ENCODE results near the gene ZEB1. TPM values are rescaled to one million over a fixed set of nuclear protein-coding genes. Genes with fewer than 3 reads are reported as not detected.

The ZEB1 gene
- total and polyA plus RNA-seq, 2 of the 13 experiments (the other 11 are each of a cell fraction or from before 2014, with no cell fraction given): 9.6 to 18.0 TPM

DNA sequence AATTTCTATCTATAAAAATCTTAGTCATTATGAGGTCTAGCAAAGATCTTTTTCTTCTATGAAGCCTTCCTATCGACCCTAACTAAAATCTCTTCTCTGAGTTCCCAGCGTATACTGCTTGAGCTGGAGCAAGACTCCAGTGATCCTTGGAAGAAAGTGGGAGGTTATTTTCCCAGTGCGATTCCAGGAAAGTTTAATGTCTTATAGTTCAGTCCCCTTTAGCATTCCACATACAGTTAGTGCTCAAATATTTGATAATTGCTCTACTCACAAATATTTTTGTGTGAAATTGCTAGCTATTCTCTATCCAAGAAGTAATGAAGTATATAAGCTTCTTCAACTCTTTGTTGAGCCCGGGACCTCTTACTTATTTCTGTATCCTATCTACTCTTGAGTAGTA lies 47.7 kb downstream of the ZEB1 start (continued):
- TF ChIP-seq, protein P1, sequence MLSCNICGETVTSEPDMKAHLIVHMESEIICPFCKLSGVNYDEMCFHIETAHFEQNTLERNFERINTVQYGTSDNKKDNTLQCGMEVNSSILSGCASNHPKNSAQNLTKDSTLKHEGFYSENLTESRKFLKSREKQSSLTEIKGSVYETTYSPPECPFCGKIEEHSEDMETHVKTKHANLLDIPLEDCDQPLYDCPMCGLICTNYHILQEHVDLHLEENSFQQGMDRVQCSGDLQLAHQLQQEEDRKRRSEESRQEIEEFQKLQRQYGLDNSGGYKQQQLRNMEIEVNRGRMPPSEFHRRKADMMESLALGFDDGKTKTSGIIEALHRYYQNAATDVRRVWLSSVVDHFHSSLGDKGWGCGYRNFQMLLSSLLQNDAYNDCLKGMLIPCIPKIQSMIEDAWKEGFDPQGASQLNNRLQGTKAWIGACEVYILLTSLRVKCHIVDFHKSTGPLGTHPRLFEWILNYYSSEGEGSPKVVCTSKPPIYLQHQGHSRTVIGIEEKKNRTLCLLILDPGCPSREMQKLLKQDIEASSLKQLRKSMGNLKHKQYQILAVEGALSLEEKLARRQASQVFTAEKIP (CRISPR knock-in tag; IDR thresholded peaks at IDR 0.05; ENCODE audit: borderline replicate concordance): no peak

DNA sequence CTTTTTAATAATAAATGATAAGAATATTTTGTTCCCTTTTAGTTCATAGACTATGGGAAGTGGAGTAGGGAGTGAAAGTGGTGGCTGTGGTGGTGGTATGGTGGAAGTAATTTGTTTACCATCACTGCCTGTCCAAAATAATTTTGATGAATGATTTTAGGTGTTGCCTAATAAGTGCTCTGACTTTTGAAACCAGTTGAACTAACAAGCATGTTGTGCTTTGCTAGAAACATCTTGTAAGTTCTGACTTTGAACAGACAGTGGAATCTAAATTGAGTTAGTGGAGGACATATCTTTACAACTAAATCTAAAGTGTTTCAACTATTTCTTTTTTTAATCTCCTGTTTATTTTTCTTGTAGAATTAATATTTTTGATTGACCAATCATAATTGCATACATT lies 49.7 kb downstream of the ZEB1 start:
- H3K27ac ChIP-seq (ENCODE audit: extremely low read length, insufficient read depth, low read length): no peak overlapping the region

More for the DNA sequence above, 49.7 kb downstream of the ZEB1 start:
- DNase-seq (ENCODE audit: low spot score) (no peak), ATAC-seq (no peak), FAIRE-seq (no peak)
- ChIA-PET POLR2A (no interaction called here), CTCF (ENCODE audit: low intra/inter-chr PET ratio, low total read pairs) (no interaction called here)
- no peaks in the 10 kb centered on the region for H3K9me3 ChIP-seq (ENCODE audit: low read length)
- H4K20me1 ChIP-seq (ENCODE audit: insufficient read depth, low read length): peaks cover 19% of the 10 kb centered on the region; the same call in 1 of the 2 replicates
- no peaks in the 10 kb centered on the region for H3K27me3 ChIP-seq (ENCODE audit: control insufficient read depth in 1 of 2, insufficient read depth in 2 of 2, low read length in 2 of 2)
- H3K79me2 ChIP-seq (ENCODE audit: insufficient read depth, low read length): peaks cover 28% of the 10 kb centered on the region
- no peaks in the 10 kb centered on the region for H3K4me1 ChIP-seq (ENCODE audit: insufficient read depth, low read length)
- no TSS peak for BruUV-seq (replicated peaks)
- no peaks in the 10 kb centered on the region; a peak in 1 of 5 replicates for H3K36me3 ChIP-seq (replicated peaks in 1 of 2; ENCODE audit: control insufficient read depth in 1 of 2, insufficient read depth in 2 of 2, low read length in 2 of 2)
- no peak for TF ChIP-seq ZNF780A (CRISPR knock-in tag; IDR thresholded peaks at IDR 0.05)
- TF ChIP-seq ATF1 (CRISPR knock-in tag; IDR thresholded peaks at IDR 0.05): no peak
- no peak for TF ChIP-seq SMAD9 (CRISPR knock-in tag; IDR thresholded peaks at IDR 0.05)
- no peak for TF ChIP-seq MAFK (conservative IDR thresholded peaks at IDR 0.05 in 1 of 2, IDR thresholded peaks at IDR 0.05 in 1 of 2; ENCODE audit: low read length in 2 of 2)
- TF ChIP-seq NONO (IDR thresholded peaks at IDR 0.05): no peak
- no peak for TF ChIP-seq NONO (CRISPR knock-in tag; conservative IDR thresholded peaks at IDR 0.05)
- no peak for TF ChIP-seq SMARCC2 (IDR thresholded peaks at IDR 0.05)
- TF ChIP-seq HMGA1 (CRISPR knock-in tag; conservative IDR thresholded peaks at IDR 0.05): no peak
- TF ChIP-seq FOSL2 (CRISPR knock-in tag; IDR thresholded peaks at IDR 0.05): no peak
- TF ChIP-seq ZNF121 (CRISPR knock-in tag; IDR thresholded peaks at IDR 0.05): no peak
- TF ChIP-seq, protein P2, sequence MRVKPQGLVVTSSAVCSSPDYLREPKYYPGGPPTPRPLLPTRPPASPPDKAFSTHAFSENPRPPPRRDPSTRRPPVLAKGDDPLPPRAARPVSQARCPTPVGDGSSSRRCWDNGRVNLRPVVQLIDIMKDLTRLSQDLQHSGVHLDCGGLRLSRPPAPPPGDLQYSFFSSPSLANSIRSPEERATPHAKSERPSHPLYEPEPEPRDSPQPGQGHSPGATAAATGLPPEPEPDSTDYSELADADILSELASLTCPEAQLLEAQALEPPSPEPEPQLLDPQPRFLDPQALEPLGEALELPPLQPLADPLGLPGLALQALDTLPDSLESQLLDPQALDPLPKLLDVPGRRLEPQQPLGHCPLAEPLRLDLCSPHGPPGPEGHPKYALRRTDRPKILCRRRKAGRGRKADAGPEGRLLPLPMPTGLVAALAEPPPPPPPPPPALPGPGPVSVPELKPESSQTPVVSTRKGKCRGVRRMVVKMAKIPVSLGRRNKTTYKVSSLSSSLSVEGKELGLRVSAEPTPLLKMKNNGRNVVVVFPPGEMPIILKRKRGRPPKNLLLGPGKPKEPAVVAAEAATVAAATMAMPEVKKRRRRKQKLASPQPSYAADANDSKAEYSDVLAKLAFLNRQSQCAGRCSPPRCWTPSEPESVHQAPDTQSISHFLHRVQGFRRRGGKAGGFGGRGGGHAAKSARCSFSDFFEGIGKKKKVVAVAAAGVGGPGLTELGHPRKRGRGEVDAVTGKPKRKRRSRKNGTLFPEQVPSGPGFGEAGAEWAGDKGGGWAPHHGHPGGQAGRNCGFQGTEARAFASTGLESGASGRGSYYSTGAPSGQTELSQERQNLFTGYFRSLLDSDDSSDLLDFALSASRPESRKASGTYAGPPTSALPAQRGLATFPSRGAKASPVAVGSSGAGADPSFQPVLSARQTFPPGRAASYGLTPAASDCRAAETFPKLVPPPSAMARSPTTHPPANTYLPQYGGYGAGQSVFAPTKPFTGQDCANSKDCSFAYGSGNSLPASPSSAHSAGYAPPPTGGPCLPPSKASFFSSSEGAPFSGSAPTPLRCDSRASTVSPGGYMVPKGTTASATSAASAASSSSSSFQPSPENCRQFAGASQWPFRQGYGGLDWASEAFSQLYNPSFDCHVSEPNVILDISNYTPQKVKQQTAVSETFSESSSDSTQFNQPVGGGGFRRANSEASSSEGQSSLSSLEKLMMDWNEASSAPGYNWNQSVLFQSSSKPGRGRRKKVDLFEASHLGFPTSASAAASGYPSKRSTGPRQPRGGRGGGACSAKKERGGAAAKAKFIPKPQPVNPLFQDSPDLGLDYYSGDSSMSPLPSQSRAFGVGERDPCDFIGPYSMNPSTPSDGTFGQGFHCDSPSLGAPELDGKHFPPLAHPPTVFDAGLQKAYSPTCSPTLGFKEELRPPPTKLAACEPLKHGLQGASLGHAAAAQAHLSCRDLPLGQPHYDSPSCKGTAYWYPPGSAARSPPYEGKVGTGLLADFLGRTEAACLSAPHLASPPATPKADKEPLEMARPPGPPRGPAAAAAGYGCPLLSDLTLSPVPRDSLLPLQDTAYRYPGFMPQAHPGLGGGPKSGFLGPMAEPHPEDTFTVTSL (CRISPR knock-in tag; IDR thresholded peaks at IDR 0.05; ENCODE audit: borderline replicate concordance): no peak
- H3K9ac ChIP-seq (ENCODE audit: insufficient read depth, low read depth, low read length): no peak overlapping the region
- intact Hi-C loops (cut with micrococcal nuclease; ENCODE audit: unreplicated experiment): no loop called here
- no peak overlapping the region for H3K4me3 ChIP-seq (replicated peaks in 1 of 3; ENCODE audit: insufficient read depth in 1 of 3, low read depth in 2 of 3, low read length in 3 of 3)
- no peak overlapping the region for H3K4me2 ChIP-seq (ENCODE audit: low read depth, low read length)
- in situ Hi-C loops (cut with HindIII; ENCODE audit: extremely low pct_ligation_motif_present, low pct_unique_long_range_greater_than_20kb): no loop called here
- H2AFZ ChIP-seq (ENCODE audit: low read length): no peak overlapping the region
